Cerebellar cortex (tissue), 1 donor: ENCODE data around the gene SMIM35.

ENCODE experiments used
- DNase-seq: peaks from one replicate; pipeline ENCODE4 v3.0.0-alpha.2; 2015; ENCODE audit warnings: low spot score

The SMIM35 gene

DNA sequence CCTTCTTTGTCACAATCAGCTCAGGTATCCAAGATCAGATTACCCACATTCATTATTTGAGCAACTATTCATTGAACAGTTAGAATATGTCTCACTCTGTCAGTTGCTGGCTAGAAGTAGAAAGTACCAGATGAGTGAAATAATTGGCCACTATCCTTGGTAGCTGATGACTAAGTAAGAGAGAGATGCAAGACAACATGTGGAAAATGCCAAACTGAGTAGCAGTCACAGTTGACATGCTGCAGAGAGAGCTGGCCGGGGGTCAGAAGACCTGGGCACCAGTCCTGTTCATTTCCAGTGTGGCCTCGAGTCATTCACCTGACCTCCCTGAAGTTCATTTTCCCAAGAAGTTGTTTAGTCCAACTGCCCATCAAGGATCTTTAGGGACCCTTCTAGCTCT, 22.5 kb upstream of the SMIM35 start:
- no peak for DNase-seq

DNA sequence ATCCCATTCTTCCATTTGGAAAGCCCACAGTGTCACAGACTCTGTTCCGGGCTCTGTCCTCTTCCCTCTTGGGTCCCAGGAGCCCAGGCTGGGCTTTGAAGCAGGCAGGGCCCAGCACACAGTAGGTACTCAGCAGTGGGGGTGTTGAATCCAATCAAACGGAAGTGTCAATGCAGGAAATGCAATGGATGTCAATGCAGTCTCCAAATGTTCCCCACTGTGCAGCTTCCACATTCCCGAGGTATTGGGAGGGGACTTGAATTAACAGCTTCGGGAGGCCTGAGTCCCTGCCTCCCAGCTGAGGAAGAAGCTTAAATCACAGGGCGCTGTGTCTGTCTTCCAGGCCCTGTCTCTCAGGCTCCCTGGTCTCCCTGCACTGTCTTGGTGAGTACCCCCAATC, 21.8 kb upstream of the SMIM35 start:
- DNase-seq = no peak

DNA sequence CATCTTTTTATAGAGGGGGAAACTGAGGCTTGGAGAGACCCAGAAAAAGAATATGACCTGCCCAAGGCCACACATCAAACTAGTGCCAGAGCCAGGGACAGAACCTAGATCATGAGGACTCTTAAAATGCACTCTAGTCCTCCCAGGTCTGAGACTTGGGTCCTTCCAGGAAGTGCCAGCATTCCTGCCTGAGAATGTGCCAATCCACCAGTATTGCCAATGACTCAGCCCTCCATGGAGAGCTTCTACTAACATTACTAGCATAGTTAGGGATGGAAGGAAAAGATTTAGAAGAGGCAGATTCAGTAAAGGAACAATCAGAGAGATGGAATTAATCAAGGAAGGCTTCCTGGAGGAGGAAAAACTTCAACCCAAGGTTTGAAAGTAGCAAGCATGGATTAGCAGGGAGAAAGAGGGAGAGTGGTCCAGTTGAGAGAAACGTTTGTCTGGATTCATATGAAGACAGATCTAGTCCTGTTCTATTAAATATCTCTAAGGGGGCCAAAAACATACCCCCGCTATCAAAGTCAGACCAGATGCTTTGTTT, 20.1 kb upstream of the SMIM35 start:
- no peak for DNase-seq

DNA sequence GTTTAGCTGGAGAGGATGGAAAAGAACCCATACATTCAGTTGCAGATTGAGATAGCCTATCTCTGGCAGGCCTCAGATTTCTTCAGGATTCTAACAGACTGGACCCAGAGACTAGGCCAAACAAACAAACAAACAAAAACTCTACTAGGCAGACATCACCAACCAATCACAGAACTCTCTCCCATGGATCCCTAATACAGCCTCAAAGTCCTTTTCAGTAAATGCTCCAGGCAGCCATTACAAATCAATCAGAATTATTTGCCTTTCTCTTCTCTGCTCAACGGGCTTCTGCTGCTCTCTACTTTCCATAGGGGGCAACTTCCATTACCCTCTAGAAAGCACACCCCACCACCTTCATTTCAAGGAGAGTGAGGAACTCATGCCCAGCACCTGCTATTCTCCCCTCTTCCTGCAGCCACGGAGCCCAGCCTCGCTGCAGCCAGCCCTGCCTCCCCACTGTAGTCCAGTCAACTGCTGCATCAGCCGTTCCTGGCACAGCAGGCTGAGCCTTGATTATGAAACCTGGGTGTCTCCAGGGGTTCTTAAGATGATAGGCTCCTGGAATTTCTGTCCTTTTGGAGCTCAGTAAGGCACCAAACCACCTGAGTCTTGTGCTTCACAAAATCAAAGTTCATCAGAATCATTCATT, 19.0 kb upstream of the SMIM35 start:
- no peak for DNase-seq

DNA sequence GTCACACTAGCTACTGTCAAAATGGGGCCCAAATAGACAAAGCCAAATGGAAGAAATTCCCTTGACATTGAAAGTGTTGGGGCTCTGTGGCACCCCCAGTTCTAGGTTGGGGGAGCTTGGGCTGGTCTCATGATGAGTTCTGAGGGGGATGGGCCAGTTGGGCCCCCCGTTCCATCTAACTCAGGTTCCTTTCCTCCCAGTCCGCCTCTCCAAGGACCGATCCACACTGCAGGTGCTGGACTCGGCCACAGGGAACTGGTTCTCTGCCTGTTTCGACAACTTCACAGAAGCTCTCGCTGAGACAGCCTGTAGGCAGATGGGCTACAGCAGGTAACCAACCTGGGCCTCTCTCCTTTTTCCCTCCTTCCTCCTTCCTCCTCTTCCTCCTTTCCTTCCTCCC, 17.7 kb upstream of the SMIM35 start:
- DNase-seq = no peak

DNA sequence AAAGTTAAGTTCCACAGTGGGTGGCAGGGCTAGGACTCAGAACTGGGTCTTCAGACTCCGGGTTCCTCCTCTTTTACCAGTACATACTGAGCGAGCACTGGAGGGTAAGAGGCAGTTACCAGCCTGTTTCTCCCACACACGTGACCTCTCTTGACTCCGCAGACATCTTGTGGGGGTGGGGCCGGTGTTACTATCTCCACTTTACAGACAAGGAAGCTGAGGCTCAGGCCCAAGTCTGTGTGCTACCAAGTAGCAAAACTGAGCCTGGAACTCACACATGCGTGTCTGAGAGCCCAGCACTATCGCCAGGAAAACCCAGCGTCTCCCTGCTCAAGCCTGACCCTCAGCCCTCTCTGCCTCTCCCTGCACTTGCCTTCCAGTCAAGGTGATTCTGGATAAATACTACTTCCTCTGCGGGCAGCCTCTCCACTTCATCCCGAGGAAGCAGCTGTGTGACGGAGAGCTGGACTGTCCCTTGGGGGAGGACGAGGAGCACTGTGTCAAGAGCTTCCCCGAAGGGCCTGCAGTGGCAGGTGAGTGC, 16.0 kb upstream of the SMIM35 start:
- DNase-seq = no peak

DNA sequence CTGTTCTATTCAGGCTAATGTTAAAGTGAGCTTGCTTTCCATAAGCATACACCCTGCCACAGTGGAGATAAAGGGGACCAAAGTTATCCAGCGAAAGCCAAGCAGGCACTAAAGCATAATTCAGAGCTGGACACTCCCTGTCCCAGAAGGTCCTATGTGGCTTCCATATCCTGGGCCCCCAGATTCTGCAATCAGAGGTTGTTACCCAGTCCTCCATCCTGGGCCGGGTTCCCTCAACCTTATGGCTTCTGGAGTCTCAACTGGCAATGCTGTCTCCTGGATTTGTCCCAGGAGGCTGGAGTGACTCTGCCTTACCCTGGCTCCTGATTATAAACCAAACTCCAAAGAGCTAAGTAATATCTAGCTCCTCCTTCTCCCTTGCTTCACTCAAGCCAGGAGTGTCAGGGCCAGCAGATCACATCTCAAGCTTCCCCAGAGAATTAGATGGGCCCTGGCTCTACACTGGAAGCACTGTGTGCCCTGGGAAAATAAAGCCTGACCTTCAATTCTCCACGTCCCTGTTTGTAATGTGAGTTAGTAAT, 14.0 kb upstream of the SMIM35 start:
- DNase-seq = no peak

DNA sequence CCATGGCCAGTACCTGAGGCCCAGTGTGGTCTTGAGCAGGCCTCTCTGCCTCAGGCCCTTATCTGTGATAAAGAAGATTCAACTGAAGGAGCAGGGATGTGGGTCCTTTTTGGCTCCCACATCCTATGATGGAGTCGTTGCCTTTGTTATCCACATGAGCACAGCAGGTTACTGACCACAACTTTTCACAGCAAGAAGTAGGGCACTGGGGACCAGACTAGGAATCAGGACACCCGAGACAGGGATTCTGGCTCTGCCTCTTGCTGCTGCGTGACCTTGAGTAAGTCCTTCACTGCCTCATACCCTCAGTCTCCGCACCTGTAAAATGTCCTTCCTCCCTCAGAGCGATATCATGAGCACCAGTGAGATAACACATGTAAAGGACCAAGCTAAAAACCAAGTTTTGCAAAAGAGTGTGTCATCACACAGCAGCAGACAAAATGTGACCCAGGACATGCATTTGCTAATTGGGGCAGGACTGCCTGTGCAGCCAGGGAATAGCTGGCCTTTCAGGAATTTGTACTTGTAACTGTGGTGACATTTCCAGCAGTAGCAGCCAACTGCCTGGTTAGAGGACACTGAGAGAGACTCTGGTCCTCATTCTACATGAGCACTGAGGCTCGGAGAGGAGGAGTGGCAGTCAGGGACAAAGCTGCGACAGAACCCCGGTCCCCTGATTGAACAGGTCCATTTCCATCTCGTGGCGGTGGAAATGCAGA, 13.2 kb upstream of the SMIM35 start:
- DNase-seq = no peak

DNA sequence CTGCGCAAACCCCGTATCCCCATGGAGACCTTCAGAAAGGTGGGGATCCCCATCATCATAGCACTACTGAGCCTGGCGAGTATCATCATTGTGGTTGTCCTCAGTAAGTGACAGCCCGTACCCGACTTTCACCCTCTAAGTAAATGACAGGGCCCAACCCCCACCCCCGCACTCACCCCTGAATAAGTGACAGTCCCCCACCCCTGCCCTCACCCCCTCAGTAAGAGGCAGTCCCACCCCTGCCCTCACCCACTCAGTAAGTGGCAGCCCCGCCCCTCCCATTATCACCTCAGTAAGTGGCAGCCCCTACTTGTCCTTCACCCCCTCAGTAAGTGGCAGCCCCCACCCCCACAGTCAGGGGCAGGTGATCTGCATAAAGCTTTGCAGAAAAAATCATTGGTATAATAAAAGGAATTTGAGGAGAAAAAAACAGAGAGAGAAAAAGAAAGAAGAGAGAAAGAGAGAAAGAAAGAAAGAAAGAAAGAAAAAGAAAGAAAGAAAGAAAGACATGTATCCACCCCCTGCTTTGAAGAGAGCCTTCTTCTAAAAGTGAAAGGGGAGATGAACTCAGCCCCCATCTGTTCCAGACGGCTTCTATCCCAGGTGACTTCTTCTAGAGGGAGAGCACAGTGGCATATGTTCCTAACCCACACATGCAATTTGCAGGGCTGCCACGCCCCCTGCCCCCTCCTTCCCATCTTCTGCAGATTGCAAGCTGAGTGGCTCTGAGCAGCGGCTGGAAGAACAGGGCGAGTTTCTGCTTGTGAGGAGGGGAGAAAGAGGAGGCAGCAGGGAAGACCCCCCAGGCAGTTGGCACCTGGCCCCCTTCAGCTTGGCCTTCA, 12.5 kb upstream of the SMIM35 start:
- no peak for DNase-seq

DNA sequence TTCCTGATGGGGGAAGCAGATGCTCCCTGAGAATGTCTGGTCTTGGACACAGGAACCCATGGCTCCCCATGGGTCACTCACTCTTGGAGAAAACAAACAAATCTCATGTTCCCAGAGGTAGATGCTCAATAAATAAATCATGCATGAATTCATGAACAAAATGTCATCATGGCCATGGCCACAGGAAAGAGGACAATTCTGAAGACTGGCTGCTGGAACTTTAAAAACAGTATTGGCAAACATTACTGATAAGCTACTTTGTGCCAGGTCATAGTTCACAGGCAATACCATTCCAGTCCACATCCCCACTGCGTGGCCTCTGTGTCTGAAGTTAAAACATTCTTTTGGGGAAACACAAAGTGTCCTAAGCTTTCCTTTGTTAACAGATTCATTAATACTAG, 9.2 kb upstream of the SMIM35 start:
- DNase-seq = no peak

DNA sequence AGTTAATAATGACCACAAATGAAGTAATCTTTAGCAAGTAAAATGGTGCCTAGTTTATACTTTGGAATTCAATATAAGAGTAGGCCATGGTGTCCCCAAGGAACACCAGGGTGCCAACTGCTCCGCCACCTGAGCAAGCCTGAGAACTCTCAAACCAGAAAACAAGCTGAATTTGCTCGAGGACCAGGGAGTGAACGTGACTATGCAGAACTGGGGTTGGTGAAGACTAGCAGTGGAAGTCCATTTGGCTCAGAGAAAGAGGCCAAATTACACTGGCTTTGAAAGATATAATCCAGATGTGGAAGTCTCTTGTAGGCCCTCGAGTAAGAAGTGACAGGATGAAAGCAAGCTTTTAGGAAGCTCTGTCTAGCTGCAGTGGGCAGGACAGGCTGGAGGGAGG, 8.7 kb upstream of the SMIM35 start:
- DNase-seq = no peak

DNA sequence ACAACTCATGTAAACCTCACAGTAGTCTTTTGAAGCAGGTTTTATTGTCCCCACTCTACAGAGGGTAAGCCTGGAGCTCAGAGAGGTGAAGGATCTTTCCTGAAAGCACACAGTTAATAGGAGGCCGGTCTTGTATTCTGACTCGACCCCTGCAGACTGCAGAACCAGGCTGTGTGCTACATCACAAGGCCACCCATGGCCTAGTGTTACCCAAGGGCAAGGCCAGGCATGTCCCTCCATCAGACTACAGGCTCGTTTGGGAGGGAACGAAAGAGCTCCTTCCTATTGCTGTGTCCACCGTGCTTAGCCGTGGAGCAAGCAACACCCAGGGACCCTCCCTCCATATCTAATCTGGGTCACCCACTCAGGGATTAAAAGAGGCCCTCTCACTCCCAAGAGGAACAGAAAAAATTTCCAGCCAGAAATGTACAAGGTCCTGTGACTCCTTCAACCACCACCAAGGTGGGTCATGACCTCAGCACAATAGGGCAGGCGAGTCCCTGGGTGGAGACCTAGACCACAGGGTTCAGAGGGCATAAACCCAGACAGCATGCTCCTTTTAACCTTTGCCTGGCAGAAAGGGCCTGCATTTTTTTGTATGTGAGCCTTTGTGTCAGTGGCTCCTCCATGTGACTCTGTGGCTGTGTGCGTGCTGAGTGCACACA, 6.3 kb upstream of the SMIM35 start:
- DNase-seq = no peak

DNA sequence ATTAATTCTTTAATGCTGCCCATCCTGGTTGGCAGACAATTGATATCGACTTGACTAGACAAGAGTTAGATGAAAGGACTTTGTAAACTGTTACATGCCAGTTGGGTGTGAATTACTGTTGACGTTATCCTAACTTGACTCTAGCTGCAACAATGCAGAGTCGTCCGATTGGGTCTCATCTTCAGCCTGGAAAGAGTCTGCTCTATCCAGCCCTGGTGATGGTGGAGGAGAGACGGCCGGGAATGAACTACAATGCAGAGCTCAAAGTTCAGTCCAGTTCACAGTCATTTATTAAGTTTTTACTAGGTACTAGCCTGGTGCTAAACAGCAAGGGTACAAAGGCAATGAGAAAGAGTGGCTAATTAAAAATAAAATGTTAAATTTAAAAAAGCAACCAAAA, 4.9 kb upstream of the SMIM35 start:
- no peak for DNase-seq

DNA sequence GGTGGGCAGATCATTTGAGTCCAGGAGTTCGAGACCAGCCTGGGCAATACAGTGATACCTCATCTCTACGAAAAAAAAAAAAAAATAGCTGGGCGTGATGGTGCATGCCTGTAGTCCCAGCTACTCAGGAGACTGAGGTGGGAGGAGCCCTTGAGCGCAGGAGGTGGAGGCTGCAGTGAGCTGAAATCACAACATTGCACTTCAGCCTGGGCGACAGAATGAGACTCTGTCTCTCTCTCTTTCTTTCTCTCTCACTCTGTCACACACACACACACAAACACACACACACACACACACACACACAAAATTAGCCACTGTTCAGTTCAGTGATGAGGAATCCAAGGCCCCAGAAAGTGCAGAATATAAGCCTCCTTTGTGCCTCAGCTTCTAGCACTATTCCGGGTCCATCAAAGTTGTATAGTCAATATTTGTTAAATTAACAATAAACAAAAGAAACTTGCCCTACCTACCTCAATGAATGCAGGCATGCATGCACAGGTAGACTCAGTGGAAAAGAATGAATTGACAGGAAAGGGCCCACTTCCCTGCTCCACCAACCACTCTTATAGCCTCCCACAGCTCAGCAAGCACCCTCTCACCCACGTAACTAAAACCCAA, 3.9 kb upstream of the SMIM35 start:
- no peak for DNase-seq

DNA sequence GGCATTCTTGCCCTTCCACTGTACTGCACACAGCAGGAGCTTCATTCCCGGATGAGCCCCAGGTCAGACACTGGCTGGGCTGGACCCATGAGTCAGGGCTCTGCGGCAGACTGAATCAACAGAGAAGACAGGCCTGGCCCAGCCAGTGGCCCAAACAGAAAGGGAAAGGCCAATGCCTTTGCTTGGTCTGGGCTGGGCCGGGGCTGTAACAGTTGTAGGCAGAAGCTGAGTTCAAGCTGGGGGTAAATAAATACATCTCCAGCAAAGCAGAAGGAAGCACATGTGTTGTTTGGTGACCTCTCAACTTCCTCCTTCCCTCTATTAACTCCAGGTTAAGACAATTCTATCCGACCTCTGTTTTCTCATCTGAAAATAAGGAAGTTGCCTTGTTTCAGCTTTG, 1.8 kb upstream of the SMIM35 start:
- DNase-seq = no peak

DNA sequence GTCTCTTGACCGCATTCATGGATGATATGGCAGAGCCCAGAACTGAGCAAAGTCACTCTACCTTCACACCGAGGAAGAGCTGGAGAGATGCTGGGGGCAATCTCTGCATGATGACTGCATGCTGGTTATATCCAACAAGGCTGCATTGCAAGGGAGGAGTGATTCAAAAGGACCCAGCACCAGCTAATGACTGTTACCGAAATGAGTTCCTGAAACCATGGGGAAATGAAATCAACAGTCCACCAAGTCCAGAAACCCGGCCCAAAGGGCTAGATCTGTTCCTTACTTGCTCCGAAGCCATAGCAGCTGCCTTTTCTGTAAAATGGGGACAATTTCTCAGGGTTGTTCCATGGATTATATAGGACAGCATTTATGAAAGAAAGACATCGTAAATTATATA, 1.2 kb upstream of the SMIM35 start:
- no peak for DNase-seq

DNA sequence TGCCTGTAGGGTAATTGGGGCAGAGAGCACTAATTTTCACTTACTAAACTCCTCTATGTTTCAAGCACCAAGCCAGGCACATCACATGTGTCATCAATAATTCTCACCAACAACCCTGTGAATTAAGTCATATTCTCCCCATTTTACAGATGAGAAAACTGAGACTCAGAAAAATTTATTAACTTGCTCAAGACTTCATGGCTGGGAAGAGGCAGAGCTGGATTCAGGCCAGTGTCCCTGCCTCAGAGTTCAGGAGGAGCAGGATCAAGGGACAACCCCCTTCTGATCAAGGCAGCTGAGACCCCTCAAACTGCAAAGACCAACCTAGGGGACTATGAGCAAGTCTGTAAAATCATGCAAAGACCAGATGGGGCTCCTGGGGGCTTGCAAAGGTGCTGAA, 2.1 kb downstream of the SMIM35 start:
- no peak for DNase-seq

DNA sequence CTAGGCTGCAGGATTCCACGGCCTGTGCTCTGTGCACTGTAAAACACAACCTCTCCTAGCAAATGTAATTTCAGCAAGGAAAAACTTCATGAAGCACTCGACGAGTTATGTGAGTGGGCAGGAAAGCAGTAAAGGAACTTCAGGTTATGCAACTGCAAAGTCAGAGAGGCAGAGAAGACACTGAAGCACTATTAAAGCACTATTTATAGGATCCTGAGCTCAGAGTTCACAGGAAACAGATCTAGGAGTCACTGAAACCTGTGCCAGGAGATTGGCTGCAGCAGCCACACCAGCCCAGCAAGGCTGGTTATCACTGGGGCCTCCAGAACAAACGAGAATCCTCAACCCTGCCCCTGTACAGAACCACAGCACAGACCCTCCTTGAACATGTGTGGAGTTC, 2.5 kb downstream of the SMIM35 start:
- DNase-seq = no peak

DNA sequence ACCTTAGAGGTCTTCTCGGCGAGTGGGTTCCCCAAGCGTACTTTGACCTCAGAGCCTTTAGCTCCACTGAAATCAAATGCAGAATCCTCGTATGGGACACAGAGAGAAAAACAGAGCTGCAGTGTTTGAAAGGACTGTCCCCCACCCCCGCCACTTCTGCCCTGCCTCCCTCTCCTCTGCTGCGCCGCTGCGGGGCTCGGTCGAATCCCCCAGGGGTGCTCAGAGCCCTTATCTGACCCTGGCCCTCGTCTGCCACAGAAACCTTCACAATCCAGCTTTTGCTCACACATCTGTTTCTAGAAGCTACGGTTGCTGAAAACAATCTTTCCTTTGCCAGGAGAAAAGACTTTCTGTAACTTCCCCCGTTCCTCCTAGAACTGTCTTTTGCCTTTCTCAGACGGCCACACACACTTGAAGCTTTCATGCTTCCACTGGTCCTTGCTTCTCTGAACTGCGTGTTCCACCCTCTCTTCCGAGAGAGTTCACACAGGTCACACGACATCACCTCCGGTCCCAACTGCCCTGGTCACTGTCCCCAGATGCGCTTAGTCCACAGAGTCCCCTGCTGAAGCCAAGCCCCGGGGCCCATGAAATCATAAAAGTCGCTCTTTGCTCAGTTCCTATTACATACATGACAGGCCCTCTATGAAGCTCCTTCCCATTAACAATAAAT, 3.7 kb downstream of the SMIM35 start:
- no peak for DNase-seq

DNA sequence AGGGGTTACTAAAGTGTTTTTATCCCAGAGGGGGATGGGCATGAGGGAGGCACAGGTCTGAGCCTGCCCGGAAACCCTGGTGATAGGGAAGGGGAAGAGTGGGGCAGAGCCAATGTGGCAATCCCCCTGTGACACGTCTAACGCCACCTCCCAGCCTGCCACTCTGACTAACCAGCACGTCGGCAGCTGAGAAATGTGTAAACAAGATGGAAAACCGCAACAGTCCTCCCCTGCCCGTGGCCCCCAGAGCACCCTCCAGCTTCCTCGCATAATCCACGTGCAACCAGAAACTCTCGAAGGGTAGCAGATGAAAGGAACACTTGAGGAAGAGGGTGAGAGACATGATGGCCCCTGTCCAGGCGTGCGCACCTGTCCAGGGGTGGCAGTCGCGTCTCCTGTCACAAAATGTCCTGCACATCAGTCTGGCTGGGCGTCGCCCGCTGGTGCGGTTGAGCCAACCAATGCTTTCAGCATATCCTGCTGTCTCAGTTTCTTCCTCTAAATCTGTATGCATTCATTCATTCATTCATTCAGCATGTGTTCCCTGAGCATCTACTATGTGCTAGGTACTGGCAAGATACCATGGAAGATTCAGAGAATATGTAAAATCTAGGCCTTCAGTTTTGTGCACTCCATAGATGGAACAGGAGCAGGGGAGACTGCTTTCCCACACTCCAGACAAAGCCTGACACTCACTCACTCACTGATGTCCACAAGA, 5.4 kb downstream of the SMIM35 start:
- DNase-seq = no peak
